Astrocyte (in vitro differentiated cells and primary cell): ENCODE data around the gene ZNF280C. TPM values are rescaled to one million over a fixed set of nuclear protein-coding genes. Genes with fewer than 3 reads are reported as not detected.
A peak's percentile ranks its signal among the peaks of the same experiment; 100 is the strongest.

Experiments
- DNase-seq: peaks from one replicate; pipeline ENCODE4 v3.0.0-alpha.2; 2010; ENCODE audit warnings: low read depth
- FAIRE-seq: peaks from 2 replicates; lab custom pipeline; 2011; peaks lifted over from hg19 to GRCh38; lab: Jason Lieb, UNC
- H2AFZ ChIP-seq: 2 replicates; pipeline ENCODE4 v1.6.0; 2012; ENCODE audit warnings: low read depth, low read length, inconsistent platforms
- H3K27ac ChIP-seq: 2 replicates; pipeline ENCODE4 v1.5.1; 2011; ENCODE audit warnings: low read depth, low read length, inconsistent platforms
- H3K27me3 ChIP-seq: 2 replicates; pipeline ENCODE4 v1.6.0; 2011; ENCODE audit warnings: low read length, inconsistent platforms; ENCODE audit not compliant: insufficient read depth
- H3K36me3 ChIP-seq: 2 replicates; pipeline ENCODE4 v1.5.1; 2011; ENCODE audit warnings: low read length, inconsistent platforms; ENCODE audit not compliant: insufficient read depth
- H3K4me1 ChIP-seq: 2 replicates; pipeline ENCODE4 v1.5.1; 2011; ENCODE audit warnings: low read length, inconsistent platforms; ENCODE audit not compliant: insufficient read depth
- H3K4me2 ChIP-seq: 2 replicates; pipeline ENCODE4 v1.6.0; 2012; ENCODE audit warnings: low read length, inconsistent platforms
- H3K4me3 ChIP-seq: 2 replicates; pipeline ENCODE4 v1.5.1; 2011; ENCODE audit warnings: low read depth, mild to moderate bottlenecking, low read length, inconsistent platforms; ENCODE audit not compliant: insufficient read depth
- H3K79me2 ChIP-seq: 2 replicates; pipeline ENCODE4 v1.6.0; 2012; ENCODE audit warnings: mild to moderate bottlenecking, low read length, inconsistent platforms; ENCODE audit not compliant: insufficient read depth
- H3K9ac ChIP-seq: 2 replicates; pipeline ENCODE4 v1.6.0; 2012; ENCODE audit warnings: mild to moderate bottlenecking, low read length, inconsistent platforms
- H3K9me3 ChIP-seq: 2 replicates; pipeline ENCODE4 v1.5.1; 2012; ENCODE audit warnings: low read depth, mild to moderate bottlenecking, low read length, inconsistent platforms; ENCODE audit not compliant: insufficient read depth
- H4K20me1 ChIP-seq: 2 replicates; pipeline ENCODE4 v1.6.0; 2012; ENCODE audit warnings: low read length, inconsistent platforms; ENCODE audit not compliant: insufficient read depth
- H3K27ac Mint-ChIP-seq: one replicate; pipeline ENCODE4 v1.8.0; 2021; ENCODE audit warnings: mild to moderate bottlenecking, mixed read lengths; ENCODE audit not compliant: unreplicated experiment
- H3K27me3 Mint-ChIP-seq: one replicate; pipeline ENCODE4 v1.8.0; 2021; ENCODE audit warnings: low read depth, mixed read lengths; ENCODE audit not compliant: unreplicated experiment
- H3K36me3 Mint-ChIP-seq: one replicate; pipeline ENCODE4 v1.8.0; 2021; ENCODE audit warnings: low read depth, mixed read lengths; ENCODE audit not compliant: unreplicated experiment
- H3K4me1 Mint-ChIP-seq: one replicate; pipeline ENCODE4 v1.8.0; 2021; ENCODE audit warnings: low read depth, mixed read lengths; ENCODE audit not compliant: unreplicated experiment
- H3K4me3 Mint-ChIP-seq: one replicate; pipeline ENCODE4 v1.8.0; 2021; ENCODE audit warnings: mild to moderate bottlenecking, moderate library complexity, mixed read lengths; ENCODE audit not compliant: unreplicated experiment
- H3K9me3 Mint-ChIP-seq: one replicate; pipeline ENCODE4 v1.8.0; 2021; ENCODE audit warnings: mild to moderate bottlenecking, mixed read lengths; ENCODE audit not compliant: unreplicated experiment
- EZH2 ChIP-seq: IDR thresholded peaks from 2 replicates; pipeline ENCODE4 v1.6.1; 2012; ENCODE audit warnings: mild to moderate bottlenecking, low read length, inconsistent platforms; ENCODE audit not compliant: insufficient read depth
- total RNA-seq: library from RNA; stranded (reverse); gene quantifications from 2 replicates; pipeline ENCODE4 v1.2.1, GENCODE V29; 2021
- TF ChIP-seq, protein P1 (sequence below): IDR thresholded peaks from 2 replicates; pipeline ENCODE4 v1.5.1; 2011; ENCODE audit warnings: low read depth, mild to moderate bottlenecking, inconsistent platforms, low read length, moderate library complexity; ENCODE audit not compliant: insufficient read depth

The ZNF280C gene
- total RNA-seq, 1 donor from 2014 or later = 7.8 TPM

DNA sequence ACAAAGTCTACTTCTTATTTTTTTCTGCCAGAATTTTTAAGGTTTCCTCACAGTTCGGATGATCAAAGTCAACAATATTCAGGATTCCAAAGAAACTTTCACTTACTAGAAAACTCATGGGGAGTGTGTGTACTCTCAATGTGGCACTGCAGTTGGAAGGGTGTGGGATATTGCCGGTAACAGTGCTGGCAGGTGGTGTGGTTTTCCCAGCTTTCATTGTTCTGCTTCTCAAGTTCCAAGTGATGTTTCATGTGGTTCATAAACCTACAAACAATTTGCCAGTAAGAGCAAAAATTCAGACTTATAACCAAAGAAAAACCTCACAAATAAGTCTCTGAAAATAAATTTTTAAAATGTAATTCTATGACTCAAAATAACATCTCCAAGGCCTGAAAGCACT is 39.8 kb downstream of the ZNF280C start:
- H3K27ac Mint-ChIP-seq = no peak overlapping the region
- no peaks in the 10 kb centered on the region for H3K4me1 ChIP-seq
- no peaks in the 10 kb centered on the region for H3K27me3 Mint-ChIP-seq
- no peaks in the 10 kb centered on the region for H3K36me3 Mint-ChIP-seq
- no peak overlapping the region for H3K9ac ChIP-seq
- H3K27me3 ChIP-seq = no peaks in the 10 kb centered on the region
- peaks cover 14% of the 10 kb centered on the region for H3K36me3 ChIP-seq
- H4K20me1 ChIP-seq = no peaks in the 10 kb centered on the region
- TF ChIP-seq, protein P1, sequence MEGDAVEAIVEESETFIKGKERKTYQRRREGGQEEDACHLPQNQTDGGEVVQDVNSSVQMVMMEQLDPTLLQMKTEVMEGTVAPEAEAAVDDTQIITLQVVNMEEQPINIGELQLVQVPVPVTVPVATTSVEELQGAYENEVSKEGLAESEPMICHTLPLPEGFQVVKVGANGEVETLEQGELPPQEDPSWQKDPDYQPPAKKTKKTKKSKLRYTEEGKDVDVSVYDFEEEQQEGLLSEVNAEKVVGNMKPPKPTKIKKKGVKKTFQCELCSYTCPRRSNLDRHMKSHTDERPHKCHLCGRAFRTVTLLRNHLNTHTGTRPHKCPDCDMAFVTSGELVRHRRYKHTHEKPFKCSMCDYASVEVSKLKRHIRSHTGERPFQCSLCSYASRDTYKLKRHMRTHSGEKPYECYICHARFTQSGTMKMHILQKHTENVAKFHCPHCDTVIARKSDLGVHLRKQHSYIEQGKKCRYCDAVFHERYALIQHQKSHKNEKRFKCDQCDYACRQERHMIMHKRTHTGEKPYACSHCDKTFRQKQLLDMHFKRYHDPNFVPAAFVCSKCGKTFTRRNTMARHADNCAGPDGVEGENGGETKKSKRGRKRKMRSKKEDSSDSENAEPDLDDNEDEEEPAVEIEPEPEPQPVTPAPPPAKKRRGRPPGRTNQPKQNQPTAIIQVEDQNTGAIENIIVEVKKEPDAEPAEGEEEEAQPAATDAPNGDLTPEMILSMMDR = no peak
- TF ChIP-seq EZH2 = no peak
- H3K4me3 Mint-ChIP-seq = no peak overlapping the region
- H3K4me1 Mint-ChIP-seq = no peaks in the 10 kb centered on the region
- H3K79me2 ChIP-seq = no peaks in the 10 kb centered on the region
- no peak overlapping the region for H3K4me3 ChIP-seq
- no peaks in the 10 kb centered on the region for H3K9me3 ChIP-seq
- H3K4me2 ChIP-seq = no peak overlapping the region
- DNase-seq (no peak), FAIRE-seq (peak; percentile 17)
- H3K9me3 Mint-ChIP-seq = no peaks in the 10 kb centered on the region
- H2AFZ ChIP-seq = no peak overlapping the region
- H3K27ac ChIP-seq = no peak overlapping the region

- no peak for FAIRE-seq
- no peaks in the 10 kb centered on the region for H3K4me1 Mint-ChIP-seq
- Histone ChIP-seq H3K4me3 (no peak overlapping the region), H3K4me2 (no peak overlapping the region), H4K20me1 (no peaks in the 10 kb centered on the region), H2AFZ (no peak overlapping the region), H3K9me3 (no peaks in the 10 kb centered on the region), H3K27ac (no peak overlapping the region), H3K4me1 (no peaks in the 10 kb centered on the region), H3K9ac (no peak overlapping the region), H3K36me3 (peaks cover 14% of the 10 kb centered on the region), H3K79me2 (no peaks in the 10 kb centered on the region), H3K27me3 (no peaks in the 10 kb centered on the region)
- DNase-seq = no peak
- H3K27me3 Mint-ChIP-seq = no peaks in the 10 kb centered on the region
- no peak overlapping the region for H3K4me3 Mint-ChIP-seq
- no peaks in the 10 kb centered on the region for H3K36me3 Mint-ChIP-seq
- TF ChIP-seq EZH2 = no peak
- TF ChIP-seq, protein P1 = no peak
- no peaks in the 10 kb centered on the region for H3K9me3 Mint-ChIP-seq
- H3K27ac Mint-ChIP-seq = no peak overlapping the region
Observed at GRCh38 chrX:130224810-130225209, 43.9 kb downstream of the ZNF280C start.

GRCh38 chrX:130216320-130216719 is 52.4 kb downstream of the ZNF280C start:
- Histone ChIP-seq H3K27ac (no peak overlapping the region), H3K4me3 (no peak overlapping the region), H3K9me3 (no peaks in the 10 kb centered on the region), H4K20me1 (no peaks in the 10 kb centered on the region), H3K27me3 (no peaks in the 10 kb centered on the region), H2AFZ (no peak overlapping the region), H3K4me2 (no peak overlapping the region), H3K4me1 (no peaks in the 10 kb centered on the region), H3K36me3 (peaks cover 13% of the 10 kb centered on the region), H3K79me2 (no peaks in the 10 kb centered on the region), H3K9ac (no peak overlapping the region)
- Mint-ChIP-seq H3K27ac (no peak overlapping the region), H3K4me1 (no peaks in the 10 kb centered on the region), H3K4me3 (no peak overlapping the region), H3K36me3 (peaks cover 17% of the 10 kb centered on the region), H3K9me3 (no peaks in the 10 kb centered on the region), H3K27me3 (no peaks in the 10 kb centered on the region)
- FAIRE-seq (peak; percentile 73), DNase-seq (peak; percentile 2)
- no peak for TF ChIP-seq EZH2
- TF ChIP-seq, protein P1 = no peak
